Fibroblast of skin of right biceps (primary cell): Measurements from ENCODE around the gene VSTM4.

Experiments used
- DNase-seq: peaks from one replicate; pipeline ENCODE4 v3.0.0-alpha.2; 2013

The VSTM4 gene

DNA sequence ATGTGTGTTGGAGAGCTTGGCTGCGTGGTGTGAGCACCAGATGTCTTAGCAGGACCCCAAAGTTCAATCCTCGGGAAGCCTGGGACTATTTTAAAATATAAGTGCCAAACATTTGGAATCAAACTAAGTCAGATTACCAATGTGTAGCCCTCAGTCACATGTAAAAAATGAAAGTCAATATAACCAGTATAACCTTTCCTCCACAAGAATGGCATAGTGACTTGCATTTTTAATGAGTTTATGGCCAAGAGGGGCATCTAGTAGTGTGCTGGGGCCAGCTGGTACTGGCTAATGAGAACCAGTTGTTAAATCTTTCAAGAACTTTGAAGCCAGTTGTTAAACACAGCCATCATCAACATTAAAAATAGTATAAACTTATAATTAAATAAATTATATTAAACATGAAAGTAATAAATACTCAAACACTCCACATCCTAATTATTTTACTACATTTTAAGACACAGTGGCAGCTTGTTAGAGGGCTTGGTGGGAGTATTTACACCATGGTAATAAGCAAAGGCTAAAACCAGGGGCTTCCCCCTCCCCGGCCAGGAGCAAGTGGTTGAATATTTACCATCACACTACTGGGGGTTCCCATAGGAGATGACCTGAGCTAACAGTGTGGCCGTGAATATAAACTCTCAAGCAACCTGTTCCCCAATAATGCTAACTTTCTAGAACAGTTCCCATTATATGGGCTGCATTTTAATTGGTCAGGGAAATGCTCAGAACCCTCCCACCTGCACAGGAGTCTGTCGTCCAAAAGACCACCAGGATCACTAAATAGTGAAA lies 26.4 kb upstream of the VSTM4 start:
- DNase-seq: no peak

DNA sequence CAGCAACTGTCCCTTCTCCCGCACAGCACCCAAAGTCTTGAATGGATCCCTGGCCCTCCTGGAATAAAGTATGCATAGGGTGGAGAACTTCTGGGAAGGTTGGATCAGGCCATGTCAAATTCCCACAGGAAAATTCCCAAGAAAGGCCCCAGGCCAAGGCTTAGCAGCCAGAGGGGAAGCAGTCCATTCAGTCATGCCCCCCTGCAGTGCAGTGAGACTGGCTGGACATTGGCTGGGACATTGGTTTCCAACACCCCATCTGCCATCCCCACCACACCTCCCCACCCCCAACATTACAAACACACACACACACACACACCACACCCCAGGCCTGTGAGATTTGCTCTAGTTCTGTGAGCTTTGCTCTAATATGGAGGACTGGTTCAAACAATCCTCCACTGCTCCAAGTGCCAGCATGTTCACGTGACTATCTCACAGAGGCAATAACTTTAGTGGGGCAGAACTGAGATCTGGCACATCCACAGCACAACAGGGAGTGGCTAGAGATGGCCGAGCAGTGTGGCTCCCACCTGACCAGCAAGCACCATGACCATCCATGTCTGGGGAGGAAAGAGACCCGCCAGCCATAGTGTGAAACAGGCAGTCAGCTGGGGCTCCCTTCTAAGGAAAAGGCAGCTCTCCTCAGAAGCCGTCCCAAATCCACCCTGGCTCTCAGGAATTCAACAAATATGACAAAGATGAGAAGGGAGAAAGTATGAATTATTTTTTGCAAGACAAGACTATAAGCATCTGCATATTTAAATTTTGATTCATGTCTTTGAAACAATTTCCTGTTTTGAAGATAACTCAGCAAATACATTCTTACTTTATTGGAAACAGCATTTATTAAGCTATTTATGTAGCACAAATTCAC lies 25.2 kb upstream of the VSTM4 start:
- DNase-seq: peak; percentile 80

DNA sequence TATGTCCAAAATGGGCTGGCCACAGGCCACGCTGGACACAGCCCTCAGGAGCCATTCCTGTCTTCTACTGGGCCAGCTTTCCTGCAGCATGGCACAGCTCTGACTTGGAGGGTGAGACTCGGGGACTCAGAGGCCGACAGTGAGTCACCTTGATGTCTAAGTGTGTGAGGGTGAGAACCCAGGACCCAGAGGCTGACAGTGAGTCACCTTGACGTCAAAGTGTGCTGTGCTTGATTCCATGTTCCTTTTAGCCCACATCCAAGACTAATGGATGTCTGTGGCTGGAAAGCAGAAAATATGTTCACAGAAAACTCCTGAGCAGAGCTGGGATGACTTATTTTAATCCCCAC lies 24.5 kb upstream of the VSTM4 start:
- DNase-seq: peak; percentile 99

DNA sequence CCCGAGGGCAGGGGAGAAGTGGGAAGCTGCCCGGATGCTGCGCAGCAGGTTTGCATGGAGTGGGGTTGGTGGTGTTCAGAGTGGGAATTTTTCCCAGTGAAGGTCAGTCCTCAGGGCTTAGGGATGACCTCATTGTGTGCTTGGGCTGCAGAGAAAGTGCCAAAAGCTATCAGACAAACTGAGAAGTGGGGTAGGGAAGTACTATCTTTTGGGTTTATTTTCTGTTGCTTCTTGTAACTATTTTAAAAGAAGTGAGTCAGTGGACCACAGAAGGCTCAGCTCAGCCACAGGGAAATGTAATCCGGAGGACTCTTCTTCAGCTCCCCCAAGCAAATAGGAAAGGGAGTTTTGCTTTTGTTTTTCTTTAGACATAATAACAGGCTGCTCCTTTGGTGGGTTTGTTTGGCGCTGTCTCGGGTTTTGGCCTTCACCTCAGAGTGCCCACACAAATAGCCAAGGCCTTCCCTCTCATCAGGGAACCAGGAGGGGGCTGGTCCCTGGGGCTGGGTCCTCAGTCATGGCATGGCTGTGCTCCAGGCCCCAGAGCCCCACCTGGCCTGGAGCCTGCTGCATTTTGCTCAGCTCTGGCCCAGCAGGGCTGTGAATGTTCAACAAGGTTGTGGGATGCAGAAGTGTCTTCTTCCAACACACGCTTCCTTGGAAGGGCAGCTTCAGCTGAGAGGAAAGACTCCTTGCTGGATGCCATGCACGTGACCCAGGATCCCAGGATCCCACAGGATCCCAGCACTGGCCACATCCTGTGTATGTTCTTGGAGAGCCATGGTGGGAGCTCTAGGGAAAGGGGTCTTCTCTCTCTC lies 23.9 kb upstream of the VSTM4 start:
- peak; percentile 91 for DNase-seq

DNA sequence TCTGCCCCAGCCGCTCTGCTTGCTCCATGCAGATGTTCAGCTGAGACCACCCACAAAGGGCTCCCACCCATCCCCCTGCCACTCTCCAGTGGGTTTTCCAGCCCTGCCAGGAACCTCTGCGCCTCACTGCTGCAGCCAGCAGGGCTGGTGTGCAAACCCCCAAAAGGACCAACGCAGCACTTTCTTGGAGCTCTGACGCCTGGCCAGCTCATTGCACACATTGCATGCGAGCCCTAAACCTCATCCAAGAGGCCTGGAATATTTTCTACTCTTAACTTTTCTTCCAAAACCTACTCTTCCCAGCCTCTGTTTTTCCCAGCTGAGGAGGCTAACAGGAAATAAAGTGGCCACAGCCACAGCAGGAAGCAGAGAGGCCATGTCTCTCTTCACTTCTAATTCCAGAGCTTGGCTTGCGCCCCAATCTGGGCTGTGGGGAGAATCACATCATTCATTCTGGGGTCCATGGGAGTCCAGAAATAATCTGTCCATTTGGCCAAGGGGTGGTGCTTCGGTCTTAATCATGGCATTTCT lies 23.1 kb upstream of the VSTM4 start:
- peak; percentile 95 for DNase-seq

DNA sequence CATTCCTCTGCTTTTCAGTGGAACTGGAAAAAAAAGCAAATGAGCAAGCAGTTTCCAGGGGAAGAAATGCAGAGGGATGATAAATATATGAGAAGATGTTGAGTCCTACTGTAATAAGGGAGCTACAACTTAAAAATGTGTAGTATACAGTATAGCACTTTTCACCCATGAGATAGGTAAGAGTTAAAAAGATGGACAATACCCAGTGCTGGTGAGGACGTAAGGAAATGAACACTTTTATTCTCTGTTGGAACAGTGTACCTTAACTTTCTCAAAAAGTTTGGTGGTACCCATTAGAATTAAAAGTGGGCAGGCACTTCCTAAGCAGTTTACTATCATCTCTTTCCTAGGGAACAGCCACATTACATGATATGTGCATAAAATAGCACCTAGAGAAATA lies 21.2 kb upstream of the VSTM4 start:
- no peak for DNase-seq

DNA sequence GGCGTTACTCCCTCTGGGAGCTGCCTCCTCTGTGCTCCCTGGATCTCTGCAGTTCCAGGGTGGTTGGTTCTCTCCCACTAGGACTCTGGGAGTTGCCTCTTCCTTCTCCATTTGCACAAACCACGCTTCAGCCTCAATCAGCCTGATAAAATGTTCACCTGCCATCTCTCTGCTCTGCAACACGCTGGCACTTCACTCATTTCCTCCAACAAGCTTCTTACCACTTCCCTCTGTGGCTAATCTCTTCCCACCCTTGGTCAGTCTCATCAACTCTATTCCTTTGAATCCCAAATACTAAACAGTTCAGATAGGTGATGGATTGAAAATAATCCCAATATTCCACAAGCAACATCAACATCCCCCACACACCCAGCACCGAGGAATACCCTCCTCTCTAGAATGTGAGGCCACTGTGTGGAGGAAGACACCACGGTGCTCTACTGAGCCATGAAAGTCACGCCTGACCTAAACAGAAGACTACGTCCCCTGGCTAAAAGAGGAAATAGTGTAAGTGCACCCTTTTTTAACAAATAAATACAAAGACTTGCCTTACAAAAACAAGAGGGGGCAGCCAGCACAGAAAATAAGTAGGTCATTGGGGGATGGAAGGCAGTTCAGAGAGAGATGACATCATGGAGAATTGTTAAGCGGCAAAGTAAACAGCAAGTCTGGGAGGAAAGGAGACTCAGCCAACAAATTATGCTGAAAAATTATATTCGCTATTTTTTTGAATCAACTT lies 20.4 kb upstream of the VSTM4 start:
- peak; percentile 61 for DNase-seq

DNA sequence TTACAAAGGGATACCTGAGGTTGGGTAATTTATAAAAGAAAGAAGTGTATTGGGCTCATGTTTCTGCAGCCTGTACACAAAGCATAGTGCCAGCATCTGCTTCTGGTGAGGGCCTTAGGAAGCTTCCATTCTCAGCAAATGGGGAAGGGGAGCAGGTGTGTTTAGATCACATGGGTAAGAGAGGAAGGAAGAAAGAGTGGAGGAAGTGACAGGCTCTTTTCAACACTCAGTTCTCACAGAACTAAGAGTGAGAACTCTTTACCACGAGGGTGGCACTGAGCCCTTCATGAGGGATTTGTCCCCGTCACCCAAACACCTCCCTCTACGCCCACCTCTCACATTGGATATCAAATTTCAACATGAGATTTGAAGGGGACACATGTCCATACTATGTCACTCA lies 19.0 kb upstream of the VSTM4 start:
- no peak for DNase-seq

DNA sequence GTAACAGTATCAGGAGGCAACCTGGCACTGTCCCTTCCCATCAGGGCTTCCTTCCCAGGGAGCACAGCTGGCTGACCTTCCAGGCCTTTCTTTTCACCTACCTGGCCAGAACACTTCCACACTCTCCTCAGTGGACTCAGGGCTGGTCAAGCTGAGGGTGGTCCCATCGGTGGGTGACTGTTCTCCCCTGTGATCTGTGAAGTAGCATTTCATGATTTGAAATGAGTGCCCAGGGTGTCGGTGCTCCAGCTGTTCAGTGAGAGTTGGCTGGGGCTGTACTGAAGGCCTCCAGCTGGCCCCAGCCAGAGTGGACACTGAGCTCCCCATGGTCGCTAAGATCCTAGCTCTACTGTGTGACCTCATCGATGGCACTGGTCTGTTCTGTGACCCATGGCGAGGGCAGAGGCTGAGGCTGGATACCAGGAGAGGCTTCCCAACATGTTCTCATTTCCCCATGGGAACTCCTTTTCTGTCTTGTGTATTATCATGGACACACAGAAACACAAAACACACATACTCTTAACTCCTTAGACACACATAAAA lies 18.5 kb upstream of the VSTM4 start, which contains the start of gene FAM170B:
TSS of gene FAM170B (minus strand) at position 316 of the 543 bp plus-strand sequence. CDS start at position 213, 103 bp downstream.
- no peak for DNase-seq

DNA sequence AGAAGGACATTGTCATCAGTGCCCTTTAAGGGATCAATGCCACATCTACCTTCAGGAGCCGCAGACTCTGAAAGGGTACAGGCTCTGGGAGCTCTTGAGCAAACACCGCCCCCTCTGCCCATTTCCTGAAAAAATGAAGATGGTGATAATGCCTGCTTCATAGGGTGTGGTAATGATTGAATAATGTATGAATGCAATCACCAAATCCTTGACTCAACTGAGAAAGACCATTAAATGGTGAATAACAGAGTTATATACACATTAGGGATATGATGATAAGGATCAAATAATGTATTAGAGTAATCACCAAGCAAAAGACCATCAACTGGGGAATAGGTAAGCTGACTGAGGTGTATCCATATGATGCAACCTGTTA lies 17.0 kb upstream of the VSTM4 start:
- no peak for DNase-seq

DNA sequence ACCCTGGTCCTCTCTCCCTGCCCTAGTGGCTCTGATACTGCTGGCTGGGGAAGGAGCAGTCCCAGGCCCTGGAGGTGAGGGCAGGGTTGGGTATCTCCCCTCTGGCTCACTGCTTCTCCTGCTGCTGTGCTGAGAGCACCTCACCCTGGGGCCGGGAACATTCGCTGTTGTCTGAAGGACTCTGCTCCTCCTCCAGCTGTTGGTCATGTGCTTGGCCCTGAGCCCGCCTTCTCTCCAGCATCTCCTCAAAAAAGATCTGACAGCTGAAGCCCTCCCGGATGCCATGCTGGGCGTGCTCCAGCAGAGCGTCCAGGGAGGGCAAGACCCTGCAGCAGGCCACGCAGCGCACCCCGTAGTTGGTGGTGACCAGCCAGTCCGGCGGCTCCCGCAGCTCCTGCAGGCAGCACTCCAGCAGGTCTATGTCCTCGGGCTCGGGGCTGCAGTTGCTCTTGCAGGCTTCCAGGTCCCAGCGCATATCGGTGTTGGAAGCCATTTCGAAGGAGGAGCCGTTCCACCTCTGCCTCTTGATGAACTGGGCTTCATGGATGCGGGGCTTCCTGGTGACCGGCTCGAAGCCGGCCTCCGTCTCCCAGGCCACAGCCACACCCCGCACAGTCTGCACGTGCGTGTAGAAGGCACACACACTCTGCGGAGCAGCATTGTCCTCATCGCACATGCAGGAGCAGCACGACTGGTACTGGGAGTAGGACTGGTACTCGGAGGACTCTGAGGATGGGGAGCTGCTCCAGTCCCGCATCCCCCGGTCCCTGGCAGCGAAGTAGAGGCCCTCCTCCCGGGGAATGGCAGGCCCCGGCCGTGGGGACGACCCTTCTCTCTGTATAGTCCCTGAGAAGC lies 16.4 kb upstream of the VSTM4 start:
- DNase-seq: no peak

DNA sequence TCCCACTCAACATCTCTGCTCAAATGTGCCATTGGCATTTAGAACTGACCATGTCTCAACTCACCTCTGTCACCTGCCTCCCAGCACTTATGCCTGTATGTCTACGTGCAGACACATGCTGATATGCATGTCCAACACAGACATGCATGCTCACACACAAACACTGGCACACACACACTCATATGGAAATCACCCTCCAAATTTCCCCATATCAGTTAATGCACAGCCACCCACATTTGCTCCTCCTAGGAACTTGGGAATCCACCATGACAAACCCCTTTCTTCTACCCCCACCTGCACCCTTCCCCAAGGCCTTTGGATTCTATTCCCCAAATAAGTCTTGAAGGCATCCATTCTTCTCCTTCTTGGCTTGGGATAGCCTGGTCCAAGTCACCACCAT lies 14.1 kb upstream of the VSTM4 start:
- DNase-seq: no peak

DNA sequence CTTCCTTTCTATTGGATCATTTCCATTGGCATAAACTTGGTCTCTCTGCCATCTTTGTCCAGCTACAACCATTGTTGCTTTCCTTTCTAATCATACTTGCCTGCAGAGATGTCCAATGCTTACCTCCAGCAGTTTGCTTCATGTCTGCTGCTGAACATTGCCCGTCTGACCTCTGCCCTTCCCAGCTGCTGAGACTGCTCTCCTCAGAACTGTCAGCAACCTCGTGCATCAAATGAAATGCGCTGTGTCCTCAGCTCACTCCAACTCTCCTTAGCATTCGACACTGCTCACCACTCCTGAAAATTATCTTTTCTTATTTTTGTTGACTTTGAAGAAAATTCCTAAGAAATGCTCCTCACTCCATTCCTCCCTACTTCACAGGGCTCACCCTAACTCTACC lies 13.5 kb upstream of the VSTM4 start:
- DNase-seq: no peak

DNA sequence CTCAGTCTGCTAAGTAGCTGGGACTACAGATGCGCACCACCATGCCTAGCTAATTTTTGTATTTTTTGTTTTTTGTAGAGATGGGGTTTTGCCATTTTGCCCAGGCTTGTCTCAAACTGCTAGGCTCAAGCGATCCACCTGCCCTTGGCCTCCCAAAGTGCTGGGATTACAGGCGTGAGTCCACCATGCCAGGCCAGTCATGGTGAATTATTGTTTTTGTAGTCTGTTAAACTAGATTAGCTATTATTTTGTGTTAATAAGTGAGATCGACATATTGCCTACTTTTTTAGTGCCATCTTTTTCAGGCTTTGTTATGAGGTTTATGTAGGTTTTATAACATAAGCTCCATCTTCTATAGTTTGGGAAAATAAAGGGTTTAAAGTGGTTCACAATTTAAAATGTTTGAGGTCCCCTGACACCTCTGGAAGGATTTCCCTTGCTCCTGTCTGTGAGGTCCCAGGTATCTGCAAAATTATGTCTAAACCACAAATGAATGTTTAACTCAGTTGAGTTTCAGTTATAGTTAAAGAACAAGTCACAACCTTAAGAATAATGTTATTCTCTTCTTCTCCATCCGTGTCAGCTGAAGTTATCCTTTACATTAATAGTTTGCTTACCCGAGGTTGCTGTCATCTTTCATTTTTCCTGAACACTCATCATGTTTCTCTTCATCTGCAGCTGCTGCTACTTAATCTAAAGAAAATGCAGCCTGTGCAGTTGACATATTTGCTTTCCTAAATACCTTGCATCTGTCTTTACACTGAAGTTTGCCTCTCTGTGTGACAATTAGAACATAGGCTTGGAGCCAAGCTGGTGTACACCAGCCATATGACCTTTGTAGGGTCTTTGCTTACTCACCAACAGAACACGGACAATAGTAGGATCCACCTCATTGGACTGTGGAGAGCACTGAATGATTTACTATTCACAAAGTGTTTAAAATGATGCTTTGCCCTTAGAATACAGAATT lies 8.9 kb upstream of the VSTM4 start:
- DNase-seq: no peak

DNA sequence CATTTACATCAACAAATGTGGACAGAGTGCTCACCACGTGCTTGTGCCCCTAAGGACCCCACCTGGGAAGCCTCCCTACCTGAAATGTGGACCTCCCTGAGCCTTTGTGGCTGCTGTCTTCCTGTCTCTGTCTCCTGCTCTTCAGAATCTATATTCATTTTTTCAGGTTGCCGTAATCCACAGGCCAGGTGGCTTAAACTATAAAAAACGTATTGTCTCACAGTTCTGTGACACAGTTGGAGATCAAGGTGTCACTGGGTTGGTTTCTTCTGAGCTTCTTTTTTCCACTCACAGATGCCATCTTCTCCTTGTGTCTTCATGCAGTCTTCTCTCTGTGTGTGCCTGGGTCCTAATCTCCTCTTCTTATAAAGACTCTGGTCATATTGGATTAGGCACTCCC lies 5.6 kb upstream of the VSTM4 start:
- DNase-seq: no peak

DNA sequence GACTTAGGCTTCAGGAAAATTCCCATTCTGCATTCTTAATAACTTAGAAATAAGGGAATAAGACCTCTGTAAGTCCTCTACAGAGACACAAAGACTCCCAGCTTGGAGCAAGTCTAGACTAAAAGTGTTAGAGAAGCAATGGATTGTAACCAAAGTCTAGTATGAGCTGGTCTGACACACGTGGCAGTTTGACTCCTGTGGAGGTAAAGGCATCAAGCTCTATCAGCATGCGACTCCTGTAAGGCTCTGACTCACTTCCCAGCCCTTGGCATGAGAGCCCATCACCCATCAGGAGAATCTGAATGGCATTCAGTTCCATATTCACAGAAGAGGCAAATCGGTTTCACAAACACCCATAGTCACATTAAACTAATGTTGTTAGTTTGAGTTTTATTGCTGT lies 4.4 kb upstream of the VSTM4 start:
- DNase-seq: peak; percentile 68

DNA sequence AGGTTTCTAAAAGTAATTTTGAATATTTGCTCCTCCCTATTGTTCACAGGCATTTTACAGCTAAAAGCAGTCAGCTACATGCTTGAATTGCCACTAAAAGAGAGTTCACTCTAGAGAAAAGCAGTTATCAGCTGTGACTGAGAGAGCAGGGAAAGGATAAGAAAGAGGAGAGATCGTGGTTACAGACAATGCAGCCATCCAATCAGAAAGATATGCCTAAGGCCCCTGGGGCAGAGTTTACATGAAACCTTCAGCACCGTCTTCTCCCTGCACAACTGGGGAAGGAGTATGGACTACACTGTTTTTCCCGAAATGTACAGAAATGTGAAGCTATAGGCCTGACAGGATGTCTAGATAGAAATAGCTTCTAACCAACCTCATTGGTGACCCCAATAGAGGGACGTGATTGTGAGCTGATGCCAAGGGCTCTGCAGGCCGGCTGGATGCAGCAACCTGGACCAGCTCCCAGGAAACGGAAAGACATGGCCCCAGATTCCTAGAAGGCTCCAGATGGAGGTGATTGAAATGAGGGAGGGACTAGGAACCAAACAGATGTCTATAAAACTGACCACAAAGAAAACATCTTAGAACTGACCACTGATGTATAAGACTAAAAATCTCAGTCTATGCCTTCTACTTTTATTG lies 3.2 kb upstream of the VSTM4 start:
- DNase-seq: no peak

DNA sequence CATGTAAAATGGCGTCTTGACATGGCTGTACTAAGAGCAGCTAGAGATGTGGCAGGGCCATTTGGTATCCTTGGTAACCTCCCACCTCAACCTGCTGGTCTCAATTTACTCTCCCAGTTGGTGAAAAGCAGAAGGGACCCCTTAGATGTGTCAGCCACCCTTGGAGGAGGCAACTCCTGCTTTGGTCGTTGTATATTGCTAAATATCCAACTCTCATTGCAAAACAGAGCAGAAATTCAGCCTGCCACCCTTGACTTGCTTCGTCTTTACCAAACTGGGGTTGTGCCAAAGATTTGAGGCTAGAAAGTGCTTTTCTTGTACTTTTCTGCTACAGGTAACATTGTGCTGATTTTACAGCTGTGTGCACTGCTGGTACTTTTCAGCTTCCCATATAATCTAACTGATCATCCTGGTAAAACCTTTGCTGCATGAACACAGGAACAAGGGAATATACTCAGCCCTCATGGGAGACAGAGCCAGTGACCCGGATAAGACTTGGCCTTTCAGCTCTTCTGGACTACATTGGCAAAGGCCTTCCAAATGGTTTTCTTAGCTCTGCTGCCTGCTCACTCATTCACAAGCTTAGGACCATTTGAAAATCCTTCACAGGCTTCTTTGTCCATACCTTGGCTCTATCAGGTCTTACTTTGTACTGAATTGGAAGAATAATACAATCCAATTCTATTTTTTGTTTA lies 2.2 kb upstream of the VSTM4 start:
- DNase-seq: no peak
